NCI-H1436 treated with DMSO at 0.1 percent for 48 hours (cell line): ENCODE measurements around the gene HS6ST3.
A peak's percentile ranks its signal among the peaks of the same experiment; 100 is the strongest.
"Not testable (repeated sequence)": the region's sequence is repeated elsewhere in the genome, so short reads cannot be mapped to it uniquely, and the experiment has no call there.

Experiments
- DNase-seq: peaks from one replicate; lab custom pipeline; 2025; lab: John Stamatoyannopoulos, UW

HS6ST3 gene

GRCh38 chr13:96444676-96445075, 354.8 kb downstream of the HS6ST3 start:
- DNase-seq, result no peak

GRCh38 chr13:96449920-96450319, 360.0 kb downstream of the HS6ST3 start:
- DNase-seq, result no peak

DNA sequence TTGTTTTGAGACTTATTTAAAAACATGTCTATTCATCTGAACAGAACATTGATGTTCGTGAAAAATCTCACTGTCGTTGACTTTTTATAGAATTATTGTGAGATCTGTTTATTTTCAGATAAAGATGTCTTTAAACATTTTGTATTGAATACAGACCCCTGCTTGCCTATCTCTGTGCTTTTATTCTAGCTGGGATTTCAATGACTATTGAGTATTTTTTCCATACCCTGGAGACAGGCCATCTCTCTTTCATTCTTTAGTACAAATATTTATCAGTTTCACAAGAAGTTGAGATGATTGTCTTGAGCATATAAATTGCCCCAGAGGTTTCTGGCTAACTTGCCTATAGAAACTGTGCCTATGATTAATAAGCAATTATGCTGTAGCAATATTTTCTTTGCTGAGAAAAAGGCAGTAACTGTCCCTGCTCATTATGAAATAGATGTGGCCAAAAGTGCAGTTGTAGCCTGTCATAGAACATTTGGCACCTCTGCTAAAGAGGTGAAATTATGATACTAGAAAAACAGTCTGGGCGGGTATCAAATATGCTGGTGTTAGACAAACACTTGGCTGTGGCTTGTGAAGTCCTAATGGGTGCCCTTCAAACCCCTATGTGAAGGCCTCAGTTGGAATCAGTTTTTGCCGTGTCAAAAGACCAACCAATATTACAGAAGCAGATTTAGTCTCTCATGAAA, 360.6 kb downstream of the HS6ST3 start:
- no peak for DNase-seq

DNA sequence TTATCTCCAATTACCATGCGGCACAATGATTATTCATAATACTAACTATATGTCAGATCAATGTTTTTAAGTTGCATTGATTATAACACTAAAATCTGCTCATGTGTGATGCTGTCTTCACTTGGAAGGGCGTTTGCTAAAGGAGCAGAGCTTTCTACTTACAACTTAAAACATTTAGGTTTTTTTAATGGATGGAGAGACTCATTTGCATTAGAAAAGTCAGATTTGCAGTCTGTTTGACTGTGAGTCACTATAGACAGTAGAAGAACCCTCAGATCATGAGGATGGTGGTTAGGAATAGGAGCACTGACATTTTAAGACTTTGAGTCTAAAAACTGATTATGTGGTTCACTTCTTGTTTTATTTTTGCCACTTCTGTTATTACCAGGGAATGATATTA, 364.6 kb downstream of the HS6ST3 start:
- DNase-seq, result no peak

GRCh38 chr13:96460609-96461008, 370.7 kb downstream of the HS6ST3 start:
- DNase-seq, result peak; percentile 13

- no peak for DNase-seq
Measured at GRCh38 chr13:96473526-96474180, 383.7 kb downstream of the HS6ST3 start.

DNA sequence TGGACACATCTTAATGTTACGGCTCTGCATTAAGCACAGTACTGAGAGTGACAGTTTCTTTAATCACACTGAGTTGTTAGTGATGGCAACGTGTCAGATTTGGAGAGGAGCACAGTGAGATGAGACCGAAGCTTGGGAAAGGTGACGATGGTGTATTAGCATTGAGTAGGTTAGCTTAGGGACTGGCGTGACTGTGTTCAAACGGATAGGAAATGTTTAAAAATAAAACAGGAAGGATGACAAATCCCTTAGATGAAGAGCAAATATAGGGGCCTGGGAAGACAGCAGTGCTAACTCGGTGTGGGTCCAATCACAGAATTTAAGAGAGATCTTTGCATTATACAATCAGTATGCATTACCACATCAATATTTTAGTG, 384.3 kb downstream of the HS6ST3 start:
- no peak for DNase-seq

DNA sequence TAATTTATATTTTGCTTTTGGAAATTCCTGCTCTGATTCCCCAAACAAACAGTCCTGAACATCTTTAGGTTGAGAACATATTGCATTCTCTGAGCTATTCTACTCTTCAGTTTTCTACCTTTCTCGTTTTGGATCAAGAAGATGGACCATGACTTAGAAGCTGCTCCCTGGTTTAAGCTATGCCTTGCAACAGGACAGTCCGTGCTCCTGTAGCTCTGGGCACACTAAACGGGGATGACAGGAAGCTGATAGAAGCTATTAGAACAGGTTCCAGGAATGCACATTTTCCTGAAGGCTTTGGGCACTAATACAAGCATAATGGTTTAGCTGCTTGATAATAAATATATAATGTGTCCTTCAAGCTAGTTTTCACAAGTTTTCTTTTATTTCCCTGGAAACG, 385.2 kb downstream of the HS6ST3 start:
- no peak for DNase-seq

DNA sequence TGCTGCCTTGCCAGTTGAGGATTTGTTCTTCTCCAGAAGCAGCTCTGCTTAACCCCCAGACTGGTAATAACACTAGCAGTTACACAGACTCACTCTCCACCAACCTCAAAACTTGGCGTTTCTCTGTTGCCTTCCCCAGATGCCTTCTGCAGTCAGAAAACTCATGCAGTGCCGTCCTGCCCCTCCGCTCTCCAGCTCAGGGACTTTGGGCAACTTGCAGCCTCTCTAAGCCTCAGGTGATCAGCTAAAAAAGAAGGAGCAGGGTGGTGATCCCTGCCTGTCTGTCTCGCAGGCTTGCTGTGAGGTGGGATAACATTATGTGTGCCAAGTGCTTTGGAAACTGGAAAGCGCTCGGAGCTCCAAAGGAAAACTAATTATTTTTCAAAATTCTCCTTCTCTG, 391.6 kb downstream of the HS6ST3 start:
- DNase-seq, result no peak

DNA sequence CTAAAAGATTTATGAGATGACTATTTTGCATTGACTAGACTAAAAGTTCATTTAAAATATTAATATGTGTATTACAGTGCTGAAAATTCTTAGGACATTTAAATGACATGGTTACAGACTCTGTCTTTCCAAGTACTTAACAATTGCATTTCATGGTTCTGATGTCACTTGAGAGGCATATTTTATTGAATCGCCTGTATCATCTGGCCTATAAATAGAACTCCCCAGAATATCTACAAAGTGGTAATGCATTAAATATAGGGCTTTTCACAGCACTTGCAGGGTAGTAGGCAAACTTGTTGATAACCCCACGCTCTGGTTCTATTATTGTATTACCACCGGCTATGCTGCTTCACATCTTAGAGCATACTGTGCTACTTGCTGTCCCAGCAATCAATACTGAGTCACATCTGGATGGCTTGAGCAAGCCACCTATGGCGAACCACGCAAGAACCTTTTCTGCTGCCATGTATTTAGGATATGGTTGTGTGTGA, 400.6 kb downstream of the HS6ST3 start:
- no peak for DNase-seq

DNA sequence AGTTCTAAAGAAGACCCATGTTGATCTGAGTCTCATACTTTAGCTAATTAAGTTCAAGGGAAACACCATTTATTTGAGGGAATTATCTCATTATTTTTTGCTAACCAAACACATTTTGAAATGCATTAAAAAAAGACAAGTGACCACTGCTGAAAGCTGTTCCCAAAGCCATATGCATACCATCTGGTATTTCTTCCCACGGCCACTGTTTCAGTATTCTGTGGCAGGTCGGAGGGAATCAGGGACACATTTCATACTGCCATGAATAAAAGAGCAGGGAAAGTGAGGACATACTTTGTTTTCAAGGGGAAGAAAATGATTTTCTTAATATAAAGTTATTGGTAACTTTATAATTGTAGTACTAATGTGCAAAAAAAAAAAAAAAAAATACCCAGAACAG, 401.2 kb downstream of the HS6ST3 start:
- no peak for DNase-seq

DNA sequence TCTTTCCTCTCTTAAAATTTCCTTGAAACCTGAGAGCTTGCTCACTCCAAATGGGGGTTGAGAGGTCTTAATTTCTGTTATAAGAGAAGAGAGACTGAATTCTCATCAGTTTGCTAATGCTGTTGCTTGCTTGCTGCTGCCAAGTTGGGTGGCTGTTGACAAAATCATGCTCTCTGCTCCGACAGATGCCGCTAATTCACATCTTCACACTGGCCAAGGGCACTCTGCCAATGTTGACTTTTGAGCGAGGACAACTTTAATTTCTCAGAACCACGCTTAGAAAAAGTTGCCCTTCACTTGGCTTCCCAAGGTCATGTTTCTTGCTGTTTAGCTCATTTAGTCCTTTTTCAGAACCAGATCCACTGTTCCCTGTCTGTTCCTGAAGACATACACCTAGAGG, 402.9 kb downstream of the HS6ST3 start:
- DNase-seq, result peak; percentile 13

DNA sequence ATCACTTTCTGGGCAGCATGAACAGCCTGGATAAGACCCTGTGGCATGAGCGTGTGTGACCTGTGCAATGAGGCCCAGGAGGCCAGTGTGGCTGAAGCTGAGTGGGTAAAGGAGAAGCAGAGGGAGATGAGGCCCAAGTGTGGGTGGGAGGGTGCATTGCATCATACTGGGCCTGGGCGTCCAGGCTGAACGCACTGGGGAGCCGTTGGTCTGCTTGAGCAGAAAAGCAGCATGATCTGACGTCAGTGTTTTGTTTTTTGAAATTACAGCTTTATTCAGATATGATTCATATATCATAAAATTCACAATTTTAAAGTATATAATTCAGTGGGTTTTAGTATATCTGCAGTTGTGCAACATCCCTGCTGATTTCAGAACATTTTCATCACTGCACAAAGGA, 409.7 kb downstream of the HS6ST3 start:
- DNase-seq, result no peak

GRCh38 chr13:96500953-96501352, 411.0 kb downstream of the HS6ST3 start:
- DNase-seq, result no peak

DNA sequence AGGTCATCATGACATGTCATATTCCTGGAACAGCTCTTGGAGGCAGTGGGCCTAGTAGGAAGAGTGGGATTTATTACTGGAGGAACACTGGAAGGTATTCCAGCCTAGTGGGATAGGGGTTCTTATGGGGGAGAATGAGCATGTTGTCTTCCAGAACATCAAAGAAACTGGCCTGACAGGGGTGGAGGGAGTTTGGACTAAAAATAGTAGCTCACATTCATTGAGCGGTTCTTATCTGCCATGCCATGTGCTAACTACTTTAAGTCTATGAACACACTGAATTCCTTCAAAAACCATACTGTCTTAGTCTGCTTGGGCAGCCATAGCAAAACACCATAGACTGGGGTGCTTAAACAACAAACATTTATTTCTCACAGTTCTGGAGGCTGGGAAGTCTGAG, 413.6 kb downstream of the HS6ST3 start:
- no peak for DNase-seq

DNA sequence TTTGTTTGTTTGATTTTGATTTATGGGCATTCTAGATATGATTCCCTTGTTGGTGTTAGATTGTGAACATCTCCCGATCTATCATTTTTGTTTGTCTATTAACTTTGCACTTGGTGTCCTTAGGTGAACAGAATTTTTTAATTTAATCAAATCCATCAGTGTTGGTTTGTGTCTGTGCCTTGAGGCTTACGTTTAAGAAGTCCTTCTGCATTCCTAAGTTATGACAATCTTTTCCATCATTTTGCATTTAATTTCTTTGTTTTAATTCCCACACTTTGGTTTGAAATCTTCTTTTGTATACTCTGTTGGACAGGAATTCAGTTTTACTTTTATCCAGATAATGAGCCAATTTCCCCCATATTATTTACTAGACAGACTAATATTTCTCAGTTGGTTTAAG, 421.7 kb downstream of the HS6ST3 start:
- no peak for DNase-seq

DNA sequence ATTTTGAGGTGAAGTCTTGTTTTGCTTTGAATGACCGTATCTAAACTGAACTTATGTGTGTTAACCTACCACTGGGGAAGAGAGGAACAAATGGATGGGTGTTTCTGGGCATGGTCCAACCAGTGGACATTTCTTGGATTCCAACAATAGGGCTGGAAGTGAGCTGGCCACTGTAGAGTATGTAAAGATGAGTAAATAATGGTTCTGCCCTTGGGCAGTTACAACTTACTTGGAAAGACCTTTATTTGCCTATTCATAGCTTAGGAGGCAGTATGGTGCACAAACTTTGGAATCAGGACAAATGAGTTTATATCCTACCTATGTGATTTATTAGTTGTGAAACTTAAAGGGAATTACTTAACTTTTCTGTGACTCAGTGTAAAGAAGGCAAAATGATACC, 429.5 kb downstream of the HS6ST3 start:
- no peak for DNase-seq

- DNase-seq, result not testable (repeated sequence)
Measured at GRCh38 chr13:96524398-96525020, 434.6 kb downstream of the HS6ST3 start.

GRCh38 chr13:96525715-96526114, 435.8 kb downstream of the HS6ST3 start:
- no peak for DNase-seq

DNA sequence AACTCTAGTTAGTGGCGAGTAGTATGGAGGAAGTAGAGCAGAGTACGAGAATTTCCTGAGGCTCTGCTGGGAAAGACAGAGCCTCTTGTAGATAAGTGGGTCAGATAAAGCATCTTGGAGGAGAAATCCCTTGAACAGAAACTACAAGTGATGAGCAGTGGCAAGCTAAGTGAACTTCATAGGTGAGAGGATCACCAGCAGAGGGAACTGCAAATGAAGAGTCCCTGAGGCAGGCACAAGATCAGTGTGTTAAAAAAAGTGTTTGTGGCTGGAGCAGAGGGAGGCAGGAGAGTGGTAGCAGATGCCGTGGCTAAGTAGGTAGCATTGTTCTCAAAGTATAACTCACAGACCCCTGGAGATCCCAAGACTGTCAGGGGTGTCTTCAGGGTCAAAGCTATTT, 437.6 kb downstream of the HS6ST3 start:
- no peak for DNase-seq

- DNase-seq, result no peak
Measured at GRCh38 chr13:96532804-96533203, 442.9 kb downstream of the HS6ST3 start.

DNA sequence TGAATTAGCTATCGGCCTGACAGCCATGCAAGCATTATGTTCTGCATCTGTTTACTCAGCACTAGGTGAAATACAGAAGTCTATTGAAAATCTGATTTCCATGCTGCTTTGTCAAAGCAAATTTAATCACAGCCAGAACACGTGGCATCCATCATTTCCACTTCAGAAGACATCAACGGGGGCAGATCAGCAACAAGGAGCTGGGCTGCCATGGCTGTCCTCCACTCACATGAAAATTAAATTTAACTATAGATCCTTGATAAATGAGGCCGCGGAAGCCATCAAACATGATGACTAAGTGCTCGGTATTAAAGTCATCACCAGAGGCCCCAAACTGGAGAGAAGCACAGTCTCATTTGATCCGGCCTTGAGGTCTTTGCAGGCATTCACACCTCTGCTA, 443.5 kb downstream of the HS6ST3 start:
- no peak for DNase-seq

DNA sequence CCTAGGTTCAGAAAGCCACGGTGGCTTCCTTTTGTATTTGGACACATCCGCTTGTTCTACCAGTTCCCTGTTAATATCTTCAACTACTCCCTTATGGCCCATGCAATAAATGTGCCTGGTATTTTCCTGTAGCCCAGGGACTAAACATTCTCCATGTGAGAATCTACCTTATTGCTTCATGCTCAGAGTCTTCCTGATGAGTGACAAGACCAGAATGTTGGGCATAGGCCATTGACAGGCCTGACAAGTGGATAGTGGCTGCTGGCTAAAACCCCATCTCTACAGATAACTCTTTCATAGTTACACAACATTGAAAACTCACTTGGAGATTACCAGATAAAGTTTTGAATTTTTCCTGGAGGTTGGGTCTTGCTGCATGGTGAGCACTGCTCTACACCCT, 449.9 kb downstream of the HS6ST3 start:
- DNase-seq, result no peak
